Measurements from ENCODE around the gene ASIC5. TPM values are rescaled to one million over a fixed set of nuclear protein-coding genes. Genes with fewer than 3 reads are reported as not detected.

The ASIC5 gene
- total RNA-seq, 4 donors from 2014 or later, result not detected

DNA sequence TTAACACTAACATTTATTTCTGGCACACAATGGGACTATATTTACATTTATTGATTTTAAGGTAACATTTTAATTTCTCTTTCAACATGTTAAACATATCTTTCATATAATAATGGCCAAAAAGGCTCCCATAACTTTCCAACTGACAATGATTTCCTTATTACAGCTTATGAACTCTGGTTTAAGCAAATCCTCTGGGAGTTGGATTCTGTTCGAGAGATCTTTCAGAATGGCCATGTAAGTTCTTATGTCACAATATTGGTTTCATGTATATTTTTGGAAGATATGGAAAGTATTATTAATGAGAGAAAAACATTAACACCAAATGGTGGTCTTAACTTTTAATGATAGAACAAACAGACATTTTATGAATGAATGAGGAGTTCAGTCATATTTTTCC is 41.5 kb upstream of the ASIC5 start:
- WGBS, 2 donors, result 64% methylated on average over 1 of the region's 1 CpG
- H3K4me3 ChIP-seq (ENCODE audit: low read depth, poor library complexity, severe bottlenecking), result no peak overlapping the region
- intact Hi-C loops (cut with DNase I; ENCODE audit: low total_unique reads), result no loop called here
- no peak for TF ChIP-seq POLR2A (IDR thresholded peaks at IDR 0.05)
- no peak for TF ChIP-seq CTCF (IDR thresholded peaks at IDR 0.05)
- no peak for DNase-seq (ENCODE audit: low spot score in 2 of 2)

DNA sequence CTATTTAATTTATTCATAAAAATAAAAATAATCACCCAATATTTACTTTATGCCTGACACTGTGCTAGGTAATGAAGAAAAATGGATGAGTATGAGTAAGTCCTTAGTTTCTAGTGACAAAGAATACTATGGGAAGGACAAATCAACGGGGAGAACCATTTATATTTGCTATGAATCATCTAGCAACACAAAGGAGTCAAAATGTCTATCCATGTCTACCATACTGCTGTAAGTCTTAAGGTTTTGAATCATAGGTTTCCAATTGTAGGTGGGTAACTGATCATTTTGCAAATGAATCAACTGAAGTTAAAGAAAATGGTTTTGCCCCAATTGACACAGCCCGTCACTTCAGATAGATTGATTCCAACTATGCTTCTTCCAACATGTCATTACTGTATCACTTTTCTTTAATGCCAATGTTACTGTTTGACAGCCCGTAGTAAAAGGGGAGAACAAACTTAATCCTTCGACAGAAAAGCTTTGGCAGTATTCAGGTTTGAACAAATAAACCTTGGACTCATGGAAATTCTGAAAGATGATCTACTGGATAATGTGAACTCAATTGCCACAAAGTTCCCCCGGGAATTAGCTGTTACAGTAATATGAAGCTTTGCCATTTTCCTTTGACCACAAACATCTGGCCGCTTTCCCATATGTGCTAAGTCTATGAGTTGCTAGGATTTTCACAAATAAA is 40.6 kb upstream of the ASIC5 start:
- peak in 1 of 2 donors; percentile 19 for DNase-seq (ENCODE audit: low spot score in 2 of 2)
- 51% methylated on average over 6 of the region's 6 CpGs for WGBS, 2 donors
- intact Hi-C loops (cut with DNase I; ENCODE audit: low total_unique reads), result no loop called here
- H3K4me3 ChIP-seq (ENCODE audit: low read depth, poor library complexity, severe bottlenecking), result no peak overlapping the region
- TF ChIP-seq POLR2A (IDR thresholded peaks at IDR 0.05) (no peak), CTCF (IDR thresholded peaks at IDR 0.05) (no peak)

DNA sequence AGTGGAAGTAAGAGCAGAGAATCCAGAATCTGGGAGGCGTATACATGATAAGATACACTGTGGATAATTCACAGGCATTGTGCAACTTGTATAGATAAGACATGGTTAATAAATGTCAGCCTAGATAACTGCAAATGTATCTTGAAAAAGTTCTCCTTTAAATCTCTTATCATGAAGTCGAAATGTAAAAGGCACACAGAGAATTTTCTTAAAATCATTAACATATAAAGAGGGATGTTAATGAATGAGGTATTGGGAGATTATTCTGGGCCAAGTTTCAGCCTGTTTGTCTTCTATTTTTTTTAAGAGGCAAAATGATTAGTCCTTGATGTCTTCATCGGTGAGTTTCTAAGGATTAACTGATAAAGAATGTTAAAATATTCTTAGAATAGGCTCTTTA is 38.3 kb upstream of the ASIC5 start:
- DNase-seq (ENCODE audit: low spot score in 2 of 2), result no peak
- no peak overlapping the region for H3K4me3 ChIP-seq (ENCODE audit: low read depth, poor library complexity, severe bottlenecking)
- intact Hi-C loops (cut with DNase I; ENCODE audit: low total_unique reads), result no loop called here
- no peak for TF ChIP-seq CTCF (IDR thresholded peaks at IDR 0.05)
- 59 to 69% methylated on average over 3 of the region's 3 CpGs for WGBS, 2 donors

GRCh38 chr4:155903453-155903852 is 37.4 kb upstream of the ASIC5 start, which contains the start of gene TDO2:
Gene TDO2, plus strand, starts transcription at chr4:155903696. Its CDS starts 63 bp downstream, at chr4:155903759.
- H3K4me3 ChIP-seq (ENCODE audit: low read depth, poor library complexity, severe bottlenecking), result no peak within 1 kb of the TSS
- TF ChIP-seq POLR2A (IDR thresholded peaks at IDR 0.05) (no peak), CTCF (IDR thresholded peaks at IDR 0.05) (no peak)
- 43 to 44% methylated on average over 1 of the region's 1 CpG for WGBS, 2 donors
- intact Hi-C loops (cut with DNase I; ENCODE audit: low total_unique reads), result no loop called here
- no peak for DNase-seq (ENCODE audit: low spot score in 2 of 2)

DNA sequence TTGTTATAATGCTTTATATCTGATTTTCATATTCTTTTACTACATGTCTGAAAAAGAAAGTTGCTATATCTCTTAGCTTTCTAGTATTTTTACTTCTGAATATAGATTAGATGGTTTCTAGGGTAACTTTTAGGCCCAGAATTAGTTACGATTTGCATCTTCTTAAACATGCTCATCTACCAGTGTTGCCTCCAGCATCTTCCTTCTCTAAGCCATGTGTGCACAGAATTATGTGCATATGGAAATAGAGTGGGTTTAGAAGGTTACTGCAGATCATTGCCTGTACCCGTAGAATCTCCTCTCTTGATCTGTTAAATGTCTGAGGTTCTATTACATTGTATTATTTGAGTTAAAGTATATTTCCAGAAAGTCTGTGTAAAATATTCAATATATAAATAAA is 34.9 kb upstream of the ASIC5 start:
- 84 to 87% methylated on average over 2 of the region's 2 CpGs for WGBS, 2 donors
- no peak for DNase-seq (ENCODE audit: low spot score in 2 of 2)
- no peak for TF ChIP-seq POLR2A (IDR thresholded peaks at IDR 0.05)
- no peak for TF ChIP-seq CTCF (IDR thresholded peaks at IDR 0.05)
- intact Hi-C loops (cut with DNase I; ENCODE audit: low total_unique reads), result no loop called here
- no peak overlapping the region for H3K4me3 ChIP-seq (ENCODE audit: low read depth, poor library complexity, severe bottlenecking)

GRCh38 chr4:155900381-155900780 is 34.3 kb upstream of the ASIC5 start:
- 16 to 33% methylated on average over 1 of the region's 1 CpG for WGBS, 2 donors
- TF ChIP-seq CTCF (IDR thresholded peaks at IDR 0.05), result no peak
- no peak for TF ChIP-seq POLR2A (IDR thresholded peaks at IDR 0.05)
- H3K4me3 ChIP-seq (ENCODE audit: low read depth, poor library complexity, severe bottlenecking), result no peak overlapping the region
- intact Hi-C loops (cut with DNase I; ENCODE audit: low total_unique reads), result no loop called here
- no peak for DNase-seq (ENCODE audit: low spot score in 2 of 2)

Data from lower leg skin (tissue), 4 donors.